DND-41 (cell line): ENCODE results near the gene FBXO3.
"Not testable (repeated sequence)": the region's sequence is repeated elsewhere in the genome, so short reads cannot be mapped to it uniquely, and the experiment has no call there.

Experiments
- CTCF ChIP-seq: IDR thresholded peaks from 2 replicates; pipeline ENCODE4 v1.5.1; 2012; ENCODE audit warnings: borderline replicate concordance, low read length, moderate library complexity, mild to moderate bottlenecking; ENCODE audit not compliant: poor library complexity, severe bottlenecking; ENCODE audit errors: extremely low read depth
- EZH2 ChIP-seq: IDR thresholded peaks from 3 replicates; pipeline ENCODE4 v1.6.1; 2012; ENCODE audit warnings: borderline replicate concordance, low read depth, mild to moderate bottlenecking, moderate library complexity, low read length, inconsistent platforms; ENCODE audit not compliant: severe bottlenecking

- not testable (repeated sequence) for TF ChIP-seq CTCF, EZH2
Observed at GRCh38 chr11:33707831-33708230, 66.5 kb downstream of the FBXO3 start.
